ENCODE measurements around the gene AMBP. TPM values are rescaled to one million over a fixed set of nuclear protein-coding genes. Genes with fewer than 3 reads are reported as not detected.
"Not testable (repeated sequence)": the region's sequence is repeated elsewhere in the genome, so short reads cannot be mapped to it uniquely, and the experiment has no call there.

The AMBP gene
- total and polyA plus RNA-seq, 7 donors = 0.16 to 0.84 TPM; not detected in 5

DNA sequence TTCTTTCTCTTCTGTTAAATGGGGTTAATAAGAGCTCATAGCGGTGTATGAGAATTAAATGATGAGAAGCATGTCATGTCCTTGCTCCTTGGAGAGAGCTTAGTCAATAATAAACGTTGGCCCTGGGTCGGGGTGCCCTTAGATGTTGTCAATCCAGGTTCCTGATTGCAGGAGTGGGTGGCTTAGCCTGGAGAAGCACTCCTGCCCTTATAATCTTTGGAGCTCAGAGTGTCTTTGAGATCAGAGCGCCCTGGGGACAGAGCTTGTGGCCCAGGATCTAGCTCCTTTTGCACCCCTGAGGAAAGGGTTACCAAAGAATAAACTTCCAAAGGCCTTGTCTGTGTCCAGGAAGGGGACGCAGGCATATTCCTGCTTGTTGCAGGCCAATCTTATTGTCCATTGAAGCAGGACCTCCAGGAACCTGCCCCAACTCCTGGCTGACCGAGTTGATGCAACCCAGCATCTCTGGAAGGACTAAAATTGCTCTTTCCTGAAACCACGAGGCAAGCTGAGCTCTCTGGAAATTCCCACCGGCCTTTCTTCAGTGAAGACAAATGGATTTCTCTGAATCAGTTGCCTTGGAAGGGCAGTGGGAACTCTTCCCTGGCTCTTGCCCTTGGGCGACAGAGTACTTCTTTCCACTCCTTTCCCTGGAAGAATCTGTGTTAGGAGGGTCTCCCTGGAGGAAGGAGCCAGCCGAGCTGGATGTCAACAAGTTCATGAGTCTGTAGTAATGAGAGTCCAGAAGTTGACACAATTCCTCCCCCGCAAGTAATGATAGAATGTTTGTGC is 6.4 kb upstream of the AMBP start:
- Histone ChIP-seq H3K4me1 (no peaks in the 10 kb centered on the region), H3K36me3 (ENCODE audit: insufficient read depth in 1 of 2, low read depth in 1 of 2) (no peaks in the 10 kb centered on the region), H3K27me3 (ENCODE audit: insufficient read depth in 3 of 3, low read length in 2 of 3) (no peaks in the 10 kb centered on the region), H3K4me3 (no peak overlapping the region), H3K27ac (no peak overlapping the region), H3K9me3 (no peaks in the 10 kb centered on the region)
- intact Hi-C loops (cut with DNase I) = loop anchor here (1.0 to 5.0 kb wide), 2 partner anchors 208 to 221 kb away; no protein-coding TSS in a partner anchor
- WGBS, 3 donors = 82 to 85% (median 83%) methylated on average over 11 of the region's 11 CpGs
- DNase-seq = no peak
- TF ChIP-seq, protein P1, sequence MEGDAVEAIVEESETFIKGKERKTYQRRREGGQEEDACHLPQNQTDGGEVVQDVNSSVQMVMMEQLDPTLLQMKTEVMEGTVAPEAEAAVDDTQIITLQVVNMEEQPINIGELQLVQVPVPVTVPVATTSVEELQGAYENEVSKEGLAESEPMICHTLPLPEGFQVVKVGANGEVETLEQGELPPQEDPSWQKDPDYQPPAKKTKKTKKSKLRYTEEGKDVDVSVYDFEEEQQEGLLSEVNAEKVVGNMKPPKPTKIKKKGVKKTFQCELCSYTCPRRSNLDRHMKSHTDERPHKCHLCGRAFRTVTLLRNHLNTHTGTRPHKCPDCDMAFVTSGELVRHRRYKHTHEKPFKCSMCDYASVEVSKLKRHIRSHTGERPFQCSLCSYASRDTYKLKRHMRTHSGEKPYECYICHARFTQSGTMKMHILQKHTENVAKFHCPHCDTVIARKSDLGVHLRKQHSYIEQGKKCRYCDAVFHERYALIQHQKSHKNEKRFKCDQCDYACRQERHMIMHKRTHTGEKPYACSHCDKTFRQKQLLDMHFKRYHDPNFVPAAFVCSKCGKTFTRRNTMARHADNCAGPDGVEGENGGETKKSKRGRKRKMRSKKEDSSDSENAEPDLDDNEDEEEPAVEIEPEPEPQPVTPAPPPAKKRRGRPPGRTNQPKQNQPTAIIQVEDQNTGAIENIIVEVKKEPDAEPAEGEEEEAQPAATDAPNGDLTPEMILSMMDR (IDR thresholded peaks at IDR 0.05) = no peak
- no peak for ATAC-seq

DNA sequence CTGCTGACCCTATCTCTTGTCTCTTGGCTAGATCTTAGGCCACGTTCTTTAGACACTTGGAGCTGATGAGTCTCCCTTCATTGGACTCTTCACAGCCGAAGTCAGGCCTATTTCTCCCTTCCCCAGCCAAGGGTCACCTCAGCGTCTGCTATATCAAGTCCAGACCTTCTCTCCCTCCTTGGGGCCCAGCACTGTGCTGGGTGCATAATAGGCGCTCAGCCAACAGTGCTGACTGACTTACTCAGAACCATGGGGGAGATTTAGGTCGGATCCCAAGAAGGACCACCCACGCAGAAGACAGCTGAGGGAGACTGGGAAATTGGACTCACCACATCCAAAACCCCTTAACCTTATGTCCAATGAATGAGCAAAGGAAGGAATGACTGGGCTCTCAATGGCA is 5.6 kb upstream of the AMBP start:
- WGBS, 3 donors = 91 to 93% (median 91%) methylated on average over 6 of the region's 6 CpGs
- H3K4me1 ChIP-seq = no peaks in the 10 kb centered on the region
- H3K4me3 ChIP-seq = no peak overlapping the region
- no peaks in the 10 kb centered on the region for H3K36me3 ChIP-seq (ENCODE audit: insufficient read depth in 1 of 2, low read depth in 1 of 2)
- DNase-seq (no peak), ATAC-seq (no peak)
- intact Hi-C loops (cut with DNase I) = loop anchor here (1.0 to 5.0 kb wide), 3 partner anchors 207 to 222 kb away; no protein-coding TSS in a partner anchor
- no peak overlapping the region for H3K27ac ChIP-seq
- TF ChIP-seq, protein P1 (IDR thresholded peaks at IDR 0.05) = no peak
- no peaks in the 10 kb centered on the region for H3K27me3 ChIP-seq (ENCODE audit: insufficient read depth in 3 of 3, low read length in 2 of 3)
- H3K9me3 ChIP-seq = no peaks in the 10 kb centered on the region

GRCh38 chr9:114082763-114083412 is 4.8 kb upstream of the AMBP start:
- intact Hi-C loops (cut with DNase I) = loop anchor here (2.0 to 5.0 kb wide), 2 partner anchors 208 to 209 kb away; no protein-coding TSS in a partner anchor
- not testable (repeated sequence) for H3K36me3 ChIP-seq (ENCODE audit: insufficient read depth in 1 of 2, low read depth in 1 of 2); H3K9me3 ChIP-seq; H3K27me3 ChIP-seq (ENCODE audit: insufficient read depth in 3 of 3, low read length in 2 of 3); H3K4me3 ChIP-seq; H3K4me1 ChIP-seq; DNase-seq; H3K27ac ChIP-seq
- ATAC-seq = peak in 2 of 4 donors; percentile 5 to 24
- 54 to 61% (median 54%) methylated on average over 13 of the region's 13 CpGs for WGBS, 3 donors

DNA sequence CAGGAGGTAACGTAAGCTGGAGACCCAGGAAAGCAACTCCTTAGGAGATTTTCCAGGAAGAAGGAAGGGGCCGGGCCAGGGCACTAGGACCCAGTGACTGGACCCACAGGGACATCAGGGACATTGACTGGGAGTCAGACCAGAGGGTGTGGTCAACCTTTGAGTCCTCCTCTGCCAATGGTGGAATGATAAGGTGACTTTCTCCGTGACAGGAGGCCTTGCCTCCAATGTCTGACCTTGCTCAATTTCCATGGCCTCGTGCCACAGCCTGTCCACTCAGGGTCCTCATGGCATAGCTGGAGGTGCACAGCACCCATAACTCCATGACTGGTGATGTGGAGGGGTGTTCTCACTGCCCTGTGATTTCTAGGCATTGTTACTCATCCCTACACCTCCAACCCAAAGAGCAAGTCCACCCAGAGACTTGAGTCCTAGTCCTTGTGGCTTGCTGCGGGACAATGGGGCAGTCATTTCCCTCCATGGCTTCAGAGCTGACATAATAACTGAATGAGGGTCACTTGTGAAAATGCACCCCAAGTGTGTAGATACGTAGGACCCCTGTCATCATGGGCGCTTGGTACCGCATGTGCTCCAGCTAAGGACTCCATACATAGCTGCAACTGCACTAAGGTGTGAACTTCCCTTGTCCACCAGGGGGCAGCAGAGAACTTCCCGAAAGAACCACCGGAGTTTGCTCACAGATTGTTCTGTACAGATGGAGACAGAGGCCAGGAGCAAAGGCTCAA is 4.1 kb upstream of the AMBP start:
- TF ChIP-seq, protein P1 (IDR thresholded peaks at IDR 0.05) = peak; percentile 88
- peak; percentile 82 to 88 for DNase-seq
- no peaks in the 10 kb centered on the region for H3K4me1 ChIP-seq
- no peaks in the 10 kb centered on the region for H3K9me3 ChIP-seq
- 47 to 50% (median 49%) methylated on average over 10 of the region's 10 CpGs for WGBS, 3 donors
- no peaks in the 10 kb centered on the region for H3K36me3 ChIP-seq (ENCODE audit: insufficient read depth in 1 of 2, low read depth in 1 of 2)
- intact Hi-C loops (cut with DNase I) = loop anchor here (2.0 to 5.0 kb wide), 2 partner anchors 209 to 210 kb away; no protein-coding TSS in a partner anchor
- ATAC-seq = peak; percentile 90 to 97 (median 92)
- no peaks in the 10 kb centered on the region for H3K27me3 ChIP-seq (ENCODE audit: insufficient read depth in 3 of 3, low read length in 2 of 3)
- no peak overlapping the region for H3K27ac ChIP-seq
- H3K4me3 ChIP-seq = no peak overlapping the region
